ENCODE data around the gene SLC8A2.
"Not testable (repeated sequence)": the region's sequence is repeated elsewhere in the genome, so short reads cannot be mapped to it uniquely, and the experiment has no call there.

The SLC8A2 gene

DNA sequence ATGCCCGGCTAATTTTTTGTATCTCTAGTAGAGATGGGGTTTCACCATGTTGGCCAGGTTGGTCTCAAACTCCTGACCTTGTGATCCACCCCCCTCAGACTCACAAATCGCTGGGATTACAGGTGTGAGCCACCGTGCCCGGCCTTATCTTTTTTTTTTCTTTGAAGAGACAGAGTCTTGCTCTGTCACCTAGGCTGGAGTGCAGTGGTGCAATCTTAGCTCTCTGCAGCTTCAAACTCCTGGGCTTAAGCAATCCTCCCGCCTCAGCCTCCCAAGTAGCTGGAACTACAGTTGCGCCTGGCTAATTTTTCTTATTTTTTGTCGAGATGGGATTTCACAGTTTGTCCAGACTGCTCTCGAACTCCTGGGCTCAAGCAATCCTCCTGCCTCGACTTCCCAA is 60.0 kb downstream of the SLC8A2 start:
- not testable (repeated sequence) for DNase-seq (ENCODE audit: low spot score)

DNA sequence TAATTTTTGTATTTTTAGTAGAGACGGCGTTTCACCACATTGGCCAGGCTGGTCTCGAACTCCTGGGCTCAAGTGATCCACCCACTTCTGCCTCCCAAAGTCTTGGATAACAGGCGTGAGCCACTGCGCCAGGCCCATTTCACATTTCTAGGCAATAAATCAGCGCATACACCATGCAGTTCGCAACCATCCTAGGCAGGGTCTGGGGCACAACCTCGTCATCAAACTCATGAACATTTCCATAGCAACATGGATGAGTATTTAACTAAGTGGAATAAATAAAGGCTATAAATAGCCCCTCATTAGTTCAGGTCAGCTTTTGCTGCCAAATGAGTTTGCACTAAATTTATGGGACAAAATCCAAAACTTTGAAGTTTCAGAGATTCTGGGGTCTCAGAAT is 60.6 kb downstream of the SLC8A2 start:
- no peak for DNase-seq (ENCODE audit: low spot score)

DNA sequence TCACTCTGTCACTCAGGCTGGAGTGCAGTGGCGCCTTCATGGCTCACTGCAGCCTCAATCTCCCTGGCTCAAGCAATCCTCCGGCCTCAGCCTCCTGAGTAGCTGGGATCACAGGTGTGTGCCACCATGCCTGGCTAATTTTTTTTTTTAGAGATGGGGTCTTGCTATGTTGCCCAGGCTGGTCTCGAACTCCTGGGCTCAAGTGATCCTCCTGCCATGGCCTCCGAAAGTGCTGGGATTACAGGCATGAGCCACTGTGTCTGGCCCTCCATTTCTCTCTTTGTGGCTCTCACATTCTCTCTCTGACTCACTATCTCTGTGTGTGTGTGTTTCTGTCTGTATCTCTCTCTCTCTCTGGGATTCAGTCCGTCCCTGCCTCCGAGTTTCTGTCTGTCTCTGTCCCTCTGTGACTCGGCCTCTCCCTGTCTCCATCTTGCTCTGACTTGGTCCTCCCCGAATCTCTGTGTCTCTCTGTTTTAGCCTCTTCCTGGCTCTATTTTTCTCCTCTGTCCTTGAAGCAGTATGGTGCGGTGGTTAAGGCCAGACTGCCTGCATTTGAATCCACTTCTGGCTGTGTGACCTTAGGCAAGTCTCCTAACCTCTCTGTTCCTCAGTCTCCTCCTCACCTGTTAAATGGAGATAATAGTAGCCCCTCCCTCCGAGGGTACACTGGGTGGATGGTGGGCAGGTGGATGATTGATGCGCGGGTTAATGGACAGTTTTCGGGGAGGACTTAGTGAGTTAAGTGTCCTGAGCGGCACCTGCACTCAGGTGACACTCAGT is 63.3 kb downstream of the SLC8A2 start:
- no peak for DNase-seq (ENCODE audit: low spot score)

DNA sequence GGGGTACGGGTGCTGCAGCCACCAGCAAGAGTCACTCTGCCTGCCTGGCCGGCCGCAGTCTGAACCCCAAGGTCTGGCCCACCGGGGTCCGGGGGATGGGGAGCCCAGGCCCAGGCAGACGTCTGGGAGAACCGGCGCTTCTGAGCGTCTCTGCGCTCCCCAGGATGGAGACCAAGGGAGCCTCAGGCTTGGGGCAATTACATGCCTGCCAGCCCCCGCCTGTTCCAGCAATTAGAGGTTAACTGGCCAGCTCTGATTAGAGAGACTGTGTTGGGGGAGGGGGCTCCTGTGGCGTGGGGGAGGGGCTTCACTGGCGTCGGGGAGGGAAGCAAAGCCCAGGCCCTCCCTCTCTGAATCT is 64.3 kb downstream of the SLC8A2 start:
- no peak for DNase-seq (ENCODE audit: low spot score)

DNA sequence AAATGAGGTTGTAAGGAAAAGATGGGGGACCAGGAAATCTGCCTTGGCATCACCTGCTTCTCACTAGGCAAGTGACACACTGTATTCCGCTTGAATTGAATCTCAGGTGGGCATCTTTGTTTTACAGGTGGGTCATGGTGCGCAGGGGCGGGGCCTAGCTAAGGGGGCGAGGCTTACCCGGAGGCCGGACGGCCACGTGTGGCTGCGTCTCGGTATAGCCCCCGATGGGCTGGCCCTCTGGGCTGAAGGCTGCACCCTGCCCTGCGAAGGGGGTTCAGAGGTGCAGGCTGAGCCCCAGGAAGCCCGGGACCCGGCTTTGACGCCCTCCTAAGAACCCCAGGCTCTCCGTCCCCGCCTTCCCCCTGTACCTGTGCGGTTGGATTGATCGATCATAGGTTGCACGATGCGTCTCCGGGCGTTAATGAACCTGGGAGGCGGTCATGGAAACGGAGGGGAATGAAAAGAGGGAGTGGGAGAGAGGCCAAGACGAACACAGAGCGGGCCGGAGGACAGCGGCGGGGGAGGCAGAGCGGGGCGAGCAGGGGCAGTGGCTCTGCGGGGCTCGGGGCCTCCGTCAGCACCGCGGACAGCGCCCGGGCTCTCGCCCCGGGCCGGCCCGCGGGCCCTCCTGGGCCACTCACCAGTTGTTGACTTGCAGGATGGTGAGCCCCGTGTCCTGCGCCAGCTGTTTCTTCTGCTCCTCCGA is 64.8 kb downstream of the SLC8A2 start:
- no peak for DNase-seq (ENCODE audit: low spot score)

DNA sequence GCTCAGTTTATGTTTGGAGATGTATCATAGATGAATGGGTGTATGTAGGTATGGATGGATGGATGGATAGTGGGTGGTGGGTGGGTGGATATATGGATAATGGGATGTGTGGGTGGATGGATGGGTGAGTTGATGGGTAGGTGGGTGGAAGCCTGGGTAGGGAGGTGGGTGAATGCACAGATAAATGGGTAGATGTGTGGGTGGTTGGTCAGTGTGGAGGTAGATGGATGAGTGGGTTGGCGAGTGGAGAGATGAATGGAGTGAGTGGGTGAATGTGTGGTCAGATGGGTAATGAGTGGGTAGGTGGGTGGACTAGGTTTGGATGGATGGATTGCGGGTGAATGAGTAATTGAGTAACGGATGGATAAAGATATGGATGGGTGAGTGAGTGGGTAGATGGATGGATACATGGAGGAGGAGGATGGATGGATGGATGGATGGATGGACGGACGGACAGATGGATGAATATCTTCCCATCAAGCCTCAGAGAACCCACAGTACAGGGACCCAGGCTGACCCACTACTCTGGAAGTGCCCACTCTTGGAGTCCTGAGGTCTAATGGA is 65.8 kb downstream of the SLC8A2 start:
- no peak for DNase-seq (ENCODE audit: low spot score)

DNA sequence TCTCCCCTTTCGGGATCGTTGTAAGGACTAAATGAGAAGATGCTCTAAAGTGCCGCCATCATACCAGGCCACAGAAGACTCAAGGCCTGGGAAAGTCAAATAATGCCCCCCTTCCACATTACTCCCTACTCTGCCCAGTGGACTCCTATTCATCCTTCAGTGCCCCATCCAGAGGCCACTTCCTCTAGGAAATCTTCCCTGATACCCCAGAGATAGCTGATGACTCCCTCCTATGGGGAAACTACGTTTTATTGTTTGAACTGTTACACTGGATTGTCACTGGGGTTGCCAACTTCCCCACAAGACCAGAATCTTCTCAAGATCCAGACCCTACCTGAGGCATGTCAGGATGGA is 66.5 kb downstream of the SLC8A2 start:
- DNase-seq (ENCODE audit: low spot score), result no peak

DNA sequence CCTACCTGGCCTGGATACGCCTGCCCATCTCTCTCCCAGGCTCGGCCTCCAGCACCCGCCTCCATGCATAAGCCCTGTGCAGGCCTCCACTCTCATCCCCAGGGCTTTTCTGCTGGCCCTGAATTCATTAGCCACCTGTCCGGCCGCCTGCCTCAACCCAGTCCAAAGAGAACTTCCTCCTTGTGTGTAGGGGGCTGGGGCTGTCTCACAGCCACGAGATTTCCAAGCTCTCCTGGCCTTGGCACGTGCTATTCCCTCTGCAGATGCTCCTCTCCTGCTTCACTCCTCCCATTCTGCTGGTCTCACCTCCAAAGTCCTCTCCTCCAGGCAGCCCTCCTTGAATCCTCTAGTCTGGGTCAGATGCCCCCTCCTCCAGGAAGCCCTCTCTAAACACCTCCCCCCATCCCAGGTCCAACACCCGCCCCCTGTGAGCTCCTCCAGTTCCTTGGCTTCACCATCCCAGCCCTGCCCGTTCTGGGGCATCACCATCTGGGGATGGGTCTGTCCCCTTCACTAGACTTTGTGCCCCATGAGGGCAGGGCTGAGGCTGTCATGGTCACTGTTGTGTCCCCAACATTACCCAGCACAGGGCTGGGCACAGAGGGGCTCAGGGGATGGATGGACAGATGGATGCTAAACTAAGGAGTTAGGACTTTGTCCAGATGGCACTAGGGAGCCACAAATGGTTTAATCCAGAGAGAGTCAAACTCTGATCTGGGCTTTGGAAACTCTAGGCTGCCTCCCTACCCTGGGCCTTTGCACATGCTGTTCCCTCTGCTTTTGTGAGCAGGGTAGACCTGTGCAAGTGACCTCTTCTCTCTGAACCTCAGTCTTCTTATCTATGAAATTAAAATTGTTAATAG is 67.1 kb downstream of the SLC8A2 start:
- no peak for DNase-seq (ENCODE audit: low spot score)

DNA sequence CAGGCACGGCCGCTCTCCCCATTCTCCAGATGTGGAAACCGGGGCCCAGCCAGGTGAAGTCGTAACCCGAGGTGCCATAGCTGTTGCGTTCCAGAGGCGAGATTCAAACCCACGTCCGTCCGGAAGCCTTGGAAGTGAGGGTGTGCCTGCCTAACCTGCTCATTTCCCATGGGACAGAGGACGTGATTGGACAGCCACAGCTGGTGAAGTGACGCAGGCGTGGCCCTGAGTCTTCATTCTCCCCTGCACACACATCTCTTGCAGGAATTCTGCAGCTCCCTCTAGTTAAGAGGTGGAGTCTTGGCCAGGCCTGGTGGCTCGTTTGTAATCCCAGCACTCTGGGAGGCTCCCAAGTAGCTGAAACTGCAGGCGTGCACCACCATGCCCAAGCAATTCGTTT is 69.2 kb downstream of the SLC8A2 start:
- no peak for DNase-seq (ENCODE audit: low spot score)

DNA sequence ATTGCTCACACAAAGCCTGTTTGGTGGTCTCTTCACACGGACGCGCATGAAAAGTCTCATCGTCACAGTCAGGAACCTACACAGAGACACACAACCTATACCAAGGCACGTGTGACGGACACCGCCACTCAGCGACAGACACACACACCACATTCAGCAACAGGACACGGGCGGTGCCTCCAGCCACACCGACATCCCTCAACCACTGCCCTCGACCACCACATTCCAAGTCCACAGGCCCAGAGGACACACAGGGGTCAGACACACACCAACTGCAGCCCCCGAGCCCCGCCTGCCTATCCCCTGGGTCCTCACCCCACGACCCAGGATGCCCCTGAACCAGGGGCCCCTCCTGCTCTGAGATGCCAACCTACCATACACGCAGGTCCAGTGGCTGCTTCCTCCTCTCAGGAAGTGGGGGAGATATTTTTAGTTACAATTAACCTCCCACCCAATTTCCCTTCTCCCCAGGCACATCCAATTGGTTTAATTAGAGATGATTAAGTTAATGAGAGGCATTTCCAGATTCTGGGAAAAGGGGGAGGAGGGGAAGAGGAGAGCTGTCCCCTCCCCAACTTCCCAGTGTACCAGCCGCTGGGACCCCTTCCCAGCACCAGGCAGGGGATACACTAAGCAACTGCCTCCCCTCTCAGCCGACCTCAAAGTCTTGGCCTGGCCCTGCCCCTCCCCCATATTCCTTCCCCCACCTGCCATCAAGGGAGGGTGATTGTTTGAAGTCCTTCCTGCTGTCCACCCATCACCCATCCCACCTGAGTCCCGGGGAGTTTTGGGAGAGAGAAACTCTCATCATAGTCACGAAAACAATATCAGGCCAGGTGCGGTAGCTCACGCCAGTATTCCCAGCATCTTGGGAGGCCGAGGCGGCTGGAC is 72.7 kb downstream of the SLC8A2 start:
- no peak for DNase-seq (ENCODE audit: low spot score)

DNA sequence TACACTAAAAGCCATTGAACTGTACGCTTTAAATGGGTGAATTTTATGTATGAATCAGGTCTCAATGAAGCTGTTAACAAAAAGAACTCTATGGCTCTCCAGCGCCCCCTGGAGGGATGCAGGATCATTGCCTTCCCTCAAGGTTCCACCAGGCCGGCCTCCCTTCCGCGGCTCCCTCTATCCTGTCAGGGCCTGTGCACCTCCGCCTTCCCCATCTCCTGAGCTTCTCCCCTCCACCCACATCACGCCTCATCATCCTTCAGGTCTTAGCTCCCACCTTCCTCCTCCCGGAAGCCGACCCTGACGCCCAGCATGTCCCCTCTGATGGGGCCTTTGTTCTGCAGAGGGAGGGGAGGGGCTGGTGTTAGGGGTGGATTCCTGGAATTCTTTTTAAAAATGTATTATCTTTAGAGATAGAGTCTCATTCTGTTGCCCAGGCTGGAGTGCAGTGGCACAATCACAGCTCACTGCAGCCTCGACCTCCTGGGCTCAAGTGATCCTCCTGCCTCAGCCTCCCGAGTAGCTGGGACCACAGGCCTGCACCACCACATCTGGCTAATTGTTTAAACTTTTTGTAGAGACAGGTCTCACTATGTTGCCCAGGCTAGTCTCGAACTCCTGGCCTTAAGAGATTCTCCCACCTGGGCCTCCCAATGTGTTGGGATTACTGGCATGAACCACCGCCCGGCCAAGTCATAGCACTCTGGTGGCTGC is 80.0 kb downstream of the SLC8A2 start:
- peak; percentile 76 for DNase-seq (ENCODE audit: low spot score)

DNA sequence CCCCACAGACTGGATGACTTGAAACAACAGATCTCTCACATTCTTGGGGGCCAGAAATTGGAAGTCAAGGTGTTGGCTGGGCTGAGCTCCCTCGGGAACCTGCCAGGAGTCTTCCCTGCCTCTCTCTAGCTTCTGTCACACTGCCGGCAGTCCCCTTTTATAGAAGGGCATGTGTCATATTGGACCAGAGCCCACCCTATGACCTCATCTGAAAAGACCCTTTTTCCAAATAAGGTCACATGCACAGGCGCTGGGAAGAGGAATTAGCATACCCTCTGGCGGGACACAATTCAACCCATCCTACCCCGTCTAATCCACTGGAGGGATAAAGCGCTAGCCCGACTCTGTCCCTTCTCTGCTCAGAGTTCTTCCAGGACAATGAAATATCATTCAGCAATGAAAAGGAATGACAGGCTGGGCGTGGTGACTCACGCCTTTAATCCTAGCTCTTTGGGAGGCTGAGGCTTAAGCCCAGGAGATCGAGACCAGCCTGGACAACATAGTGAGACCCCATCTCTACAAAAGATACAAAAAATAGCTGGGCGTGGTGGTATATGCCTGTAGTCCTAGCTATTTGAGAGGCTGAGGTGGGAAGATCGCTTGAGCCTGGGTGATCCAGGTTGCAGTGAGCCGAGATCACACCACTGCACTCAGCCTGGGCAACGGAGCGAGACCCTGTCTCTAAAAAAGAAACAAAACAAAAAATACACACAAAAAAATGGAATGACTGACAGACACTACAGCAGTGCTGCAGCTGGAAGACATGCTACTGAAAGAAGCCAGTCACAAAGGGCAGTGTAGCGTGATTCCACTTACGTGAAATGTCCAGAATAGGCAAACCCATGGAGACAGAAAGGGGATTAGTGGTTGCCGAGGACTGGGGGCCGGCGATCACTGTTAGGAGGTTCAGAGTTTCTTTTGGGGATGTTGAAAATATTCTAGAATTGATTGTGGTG is 80.9 kb downstream of the SLC8A2 start:
- DNase-seq (ENCODE audit: low spot score), result no peak

DNA sequence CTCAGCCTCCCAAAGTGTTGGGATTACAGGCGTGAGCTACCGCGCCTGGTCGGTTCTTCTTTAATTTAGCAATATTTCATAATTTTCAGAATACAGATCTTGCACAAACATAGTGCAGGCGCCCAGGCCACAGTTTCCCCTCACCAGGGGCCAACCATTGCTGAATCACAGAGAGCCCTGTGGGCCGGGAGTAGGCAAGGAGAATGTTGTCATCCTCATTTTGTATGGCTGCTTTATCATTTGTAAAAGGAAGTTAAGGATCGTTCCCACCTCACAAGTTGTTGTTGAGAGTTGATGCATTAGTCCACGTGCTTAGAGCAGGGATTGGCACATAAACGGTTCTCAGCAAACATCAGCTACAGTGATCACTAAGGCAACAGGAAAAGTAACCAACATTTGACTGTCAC is 82.5 kb downstream of the SLC8A2 start:
- no peak for DNase-seq (ENCODE audit: low spot score)

DNA sequence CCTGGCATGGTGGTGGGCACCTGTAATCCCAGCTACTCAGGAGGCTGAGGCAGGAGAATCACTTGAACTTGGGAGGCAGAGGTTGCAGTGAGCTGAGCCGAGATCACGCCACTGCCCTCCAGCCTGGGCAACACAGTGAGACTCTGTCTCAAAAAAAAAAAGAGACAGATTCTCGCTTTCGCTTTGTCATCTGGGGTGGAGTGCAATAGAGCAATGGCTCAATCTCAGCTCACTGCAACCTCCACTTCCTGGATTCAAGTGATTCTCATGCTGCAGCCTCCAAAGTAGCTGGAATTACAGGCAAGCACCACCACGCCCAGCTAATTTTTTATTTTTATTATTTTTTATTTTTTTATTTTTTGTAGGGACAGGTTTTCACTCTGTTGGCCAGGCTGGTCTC is 83.0 kb downstream of the SLC8A2 start:
- DNase-seq (ENCODE audit: low spot score), result not testable (repeated sequence)

DNA sequence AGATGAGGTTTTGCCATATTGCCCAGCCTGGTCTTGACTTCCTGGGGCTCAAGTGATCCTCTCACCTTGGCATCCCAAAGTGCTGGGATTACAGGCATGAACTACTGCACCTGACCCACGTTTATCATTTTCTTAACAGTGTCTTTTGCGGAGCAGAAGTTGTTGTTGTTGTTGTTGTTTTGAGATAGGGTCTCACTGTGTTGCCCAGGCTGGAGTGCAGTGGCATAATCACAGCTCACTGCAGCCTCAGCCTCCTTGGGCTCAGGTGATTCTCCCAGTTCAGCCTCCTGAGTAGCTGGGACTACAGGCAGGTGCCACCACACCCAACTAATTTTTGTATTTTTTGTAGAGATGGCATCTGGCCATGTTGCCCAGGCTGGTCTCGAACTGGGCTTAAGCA is 84.1 kb downstream of the SLC8A2 start:
- DNase-seq (ENCODE audit: low spot score), result not testable (repeated sequence)

DNA sequence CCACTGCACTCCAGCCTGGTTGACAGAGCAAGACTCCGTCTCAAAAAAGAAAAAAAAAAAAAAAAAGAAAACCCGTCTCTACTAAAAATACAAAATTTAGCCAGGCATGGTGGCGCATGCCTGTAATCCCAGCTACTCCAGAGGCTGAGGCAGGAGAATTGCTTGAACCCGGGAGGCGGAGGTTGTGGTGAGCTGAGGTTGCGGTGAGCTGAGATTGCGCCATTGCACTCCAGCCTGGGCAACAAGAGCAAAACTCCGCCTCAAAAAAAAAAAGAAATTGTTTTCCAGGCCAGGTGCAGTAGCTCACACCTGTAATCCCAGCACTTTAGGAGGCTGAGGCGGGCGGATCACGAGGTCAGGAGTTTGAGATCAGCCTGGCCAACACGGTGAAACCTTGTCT is 85.1 kb downstream of the SLC8A2 start:
- not testable (repeated sequence) for DNase-seq (ENCODE audit: low spot score)

DNA sequence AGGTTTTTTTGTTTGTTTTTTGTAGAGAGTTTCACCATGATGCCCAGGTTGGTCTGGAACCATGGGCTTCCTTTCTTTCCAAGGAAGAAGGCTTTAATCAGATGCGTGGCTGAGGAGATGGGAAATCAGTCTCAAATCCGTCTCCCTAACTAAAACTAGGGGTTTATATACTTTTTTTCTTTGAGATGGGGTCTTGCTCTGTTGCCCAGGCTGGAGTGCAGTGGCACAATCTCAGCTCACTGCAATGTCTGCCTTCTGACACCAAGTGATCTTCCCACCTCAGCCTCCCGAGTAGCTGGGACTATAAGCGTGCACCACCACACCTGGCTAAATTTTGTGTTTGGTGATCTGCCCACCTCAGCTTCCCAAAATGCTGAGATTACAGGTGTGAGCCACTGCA is 87.2 kb downstream of the SLC8A2 start:
- DNase-seq (ENCODE audit: low spot score), result not testable (repeated sequence)

DNA sequence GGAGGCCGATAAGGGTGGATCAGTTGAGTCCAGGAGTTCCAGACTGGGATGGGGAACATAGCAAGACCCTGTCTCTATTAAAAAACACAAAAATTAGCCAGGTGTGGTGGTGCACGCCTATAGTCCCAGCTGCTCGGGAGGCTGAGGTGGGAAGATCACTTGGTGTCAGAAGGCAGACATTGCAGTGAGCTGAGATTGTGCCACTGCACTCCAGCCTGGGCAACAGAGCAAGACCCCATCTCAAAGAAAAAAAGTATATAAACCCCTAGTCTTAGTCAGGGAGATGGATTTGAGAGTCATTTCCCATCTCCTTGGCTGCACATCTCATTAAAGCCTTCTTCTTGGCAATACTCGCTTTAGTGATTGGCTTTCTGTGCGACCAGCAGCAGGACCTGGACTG is 87.8 kb downstream of the SLC8A2 start:
- DNase-seq (ENCODE audit: low spot score), result not testable (repeated sequence)

DNA sequence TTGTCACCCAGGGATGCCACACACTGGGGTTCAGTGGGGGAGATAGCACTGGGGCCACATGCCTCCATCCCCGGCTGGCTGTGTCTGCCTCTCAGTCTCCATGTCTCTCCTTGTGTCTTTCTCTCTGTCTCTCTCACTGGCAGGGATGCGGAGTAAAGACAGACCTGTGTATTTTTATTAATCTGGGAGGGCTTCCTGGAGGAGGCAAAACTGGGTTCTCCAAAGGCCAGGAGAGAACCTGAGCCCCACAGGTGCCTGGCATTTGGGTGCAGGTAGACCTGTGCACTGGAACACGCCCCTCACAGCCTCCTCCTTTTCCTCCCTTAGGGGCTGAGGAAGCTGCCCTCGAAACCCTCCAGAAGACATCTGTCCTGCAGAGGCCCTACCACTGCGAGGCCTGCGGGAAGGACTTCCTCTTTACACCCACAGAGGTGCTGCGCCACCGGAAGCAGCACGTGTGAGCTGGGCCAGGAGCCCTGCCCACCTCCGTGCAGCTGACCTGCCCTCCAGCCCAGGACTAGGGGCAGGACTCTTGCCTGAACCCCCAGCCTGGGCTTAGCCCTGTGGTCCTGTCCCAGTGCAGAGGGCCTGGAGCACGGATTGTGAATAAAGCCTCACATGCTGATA is 89.9 kb downstream of the SLC8A2 start:
- peak; percentile 19 for DNase-seq (ENCODE audit: low spot score)
